CD4-positive, alpha-beta T cell treated with Interleukin-2 at 100 ng/mL for 4 hours (primary cell): ENCODE measurements around the gene FAM174B.
"Not testable (repeated sequence)": the region's sequence is repeated elsewhere in the genome, so short reads cannot be mapped to it uniquely, and the experiment has no call there.

ENCODE experiments used
- DNase-seq: peaks from one replicate; pipeline ENCODE4 v3.0.0-alpha.2; 2020; ENCODE audit warnings: low spot score

The FAM174B gene

DNA sequence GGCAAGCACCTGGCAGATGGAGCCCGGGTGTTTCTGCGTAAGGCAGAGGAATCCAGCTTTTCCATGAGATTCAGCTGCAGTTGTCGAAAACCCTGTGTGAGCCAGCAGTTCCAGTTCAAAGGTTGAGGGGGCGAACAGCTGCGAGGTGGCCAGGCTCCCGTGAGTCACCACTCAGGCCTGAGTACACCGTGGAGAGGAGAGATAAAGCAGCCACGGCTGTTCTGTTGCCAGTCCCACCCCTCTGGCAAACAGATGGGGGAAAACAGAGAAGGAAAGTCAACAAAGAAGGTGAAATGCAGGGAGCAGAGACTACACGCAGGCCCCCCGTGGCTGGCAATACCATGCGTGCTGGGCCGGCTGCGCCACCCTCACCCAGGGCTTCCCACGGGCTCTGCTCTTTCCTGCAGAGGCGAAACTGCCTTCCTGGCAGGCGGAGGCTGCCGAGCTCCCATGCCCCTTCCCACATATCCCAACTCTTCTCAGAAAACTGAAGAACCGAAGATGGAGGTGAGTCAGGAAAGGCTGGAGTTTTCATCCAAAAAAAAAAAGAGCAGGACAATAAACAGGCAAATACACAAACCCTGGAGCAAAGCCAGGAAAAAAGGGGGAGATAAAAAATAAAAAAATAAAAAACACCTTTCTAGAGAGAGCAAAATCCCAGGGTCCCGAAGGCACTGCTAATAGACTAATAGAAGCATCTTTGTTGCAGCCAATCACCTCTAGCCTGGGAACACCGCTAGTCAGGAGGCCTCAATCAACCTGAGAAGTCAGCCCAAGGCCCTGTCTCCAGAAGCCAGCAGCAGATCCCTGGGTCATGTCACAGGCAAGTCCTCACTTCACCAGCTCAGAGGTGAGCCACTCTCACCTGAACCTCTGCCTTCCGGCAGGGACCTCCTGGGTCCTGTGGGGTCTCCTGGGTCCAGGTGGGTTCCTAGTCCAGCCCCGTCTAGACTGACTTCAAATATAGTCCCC is 37.7 kb downstream of the FAM174B start:
- DNase-seq: no peak

GRCh38 chr15:92616621-92617548 is 38.7 kb downstream of the FAM174B start:
- no peak for DNase-seq

DNA sequence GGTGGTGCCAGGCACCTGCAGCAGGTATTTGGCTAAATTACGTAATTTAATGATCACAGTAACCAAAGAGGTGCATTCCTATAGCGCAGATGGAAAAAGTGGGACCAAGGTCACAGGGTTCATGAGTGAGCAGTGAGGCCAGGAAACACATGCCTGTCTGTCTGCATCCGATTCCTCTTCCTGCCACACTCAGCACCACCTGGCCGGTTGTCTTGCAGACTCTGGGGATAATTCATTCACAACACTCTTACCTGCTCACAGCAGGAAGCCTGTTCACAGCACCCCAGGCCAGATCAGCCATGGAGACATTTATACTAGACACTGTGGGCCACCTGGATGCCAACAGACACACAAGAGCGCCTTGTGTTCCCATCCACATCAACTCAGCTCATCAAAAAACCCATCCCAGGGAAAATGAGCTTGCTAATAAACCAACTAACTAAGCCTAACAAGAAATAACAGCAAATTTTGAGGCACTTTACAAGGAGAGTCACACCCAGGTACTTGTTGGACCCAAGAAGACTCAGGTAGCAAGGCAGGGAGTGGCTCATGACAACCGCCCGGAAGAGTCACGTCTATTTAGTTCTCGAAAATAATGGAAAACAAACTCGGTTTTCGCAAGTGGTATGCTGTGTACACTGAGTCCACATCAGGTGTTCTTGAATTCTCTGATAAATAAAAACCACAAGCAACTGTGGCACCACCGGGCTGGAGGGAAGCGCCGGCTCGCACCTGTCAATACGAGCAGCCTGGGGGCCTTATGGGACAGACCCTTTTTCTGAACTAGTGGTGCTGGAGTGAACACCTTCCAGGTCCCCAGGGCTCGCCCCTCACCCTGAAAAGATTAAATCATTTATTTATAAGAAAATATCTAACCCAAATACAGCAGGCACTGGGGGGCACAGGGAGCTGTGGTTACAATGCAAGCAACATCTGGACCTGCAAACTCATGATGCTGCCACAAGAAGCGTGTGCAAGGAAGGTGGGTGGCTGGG is 40.5 kb downstream of the FAM174B start:
- no peak for DNase-seq

GRCh38 chr15:92614301-92614700 is 41.3 kb downstream of the FAM174B start:
- no peak for DNase-seq

GRCh38 chr15:92613841-92614240 is 41.7 kb downstream of the FAM174B start:
- DNase-seq: no peak

DNA sequence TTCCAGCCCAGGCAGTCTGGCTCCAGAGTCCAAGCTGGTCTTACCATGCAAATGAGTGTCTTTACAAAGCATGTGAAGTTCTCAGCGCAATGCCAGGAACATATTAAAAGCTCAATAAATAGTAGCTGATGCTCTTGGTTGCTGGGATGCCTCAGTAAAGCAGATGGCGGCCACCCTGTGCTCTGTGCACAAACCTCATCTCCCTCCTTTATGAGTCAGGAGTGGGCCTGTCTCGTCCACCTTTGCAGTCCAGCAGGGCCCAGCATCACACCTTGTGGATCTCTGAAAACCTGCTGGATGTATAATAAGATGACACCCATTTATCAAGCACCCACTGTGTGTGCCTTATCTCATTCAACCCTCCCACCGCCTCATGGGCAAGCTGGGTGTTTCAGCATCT is 42.7 kb downstream of the FAM174B start:
- no peak for DNase-seq

- DNase-seq: no peak
These were observed 43.4 kb downstream of the FAM174B start for GRCh38 chr15:92611995-92612745.

DNA sequence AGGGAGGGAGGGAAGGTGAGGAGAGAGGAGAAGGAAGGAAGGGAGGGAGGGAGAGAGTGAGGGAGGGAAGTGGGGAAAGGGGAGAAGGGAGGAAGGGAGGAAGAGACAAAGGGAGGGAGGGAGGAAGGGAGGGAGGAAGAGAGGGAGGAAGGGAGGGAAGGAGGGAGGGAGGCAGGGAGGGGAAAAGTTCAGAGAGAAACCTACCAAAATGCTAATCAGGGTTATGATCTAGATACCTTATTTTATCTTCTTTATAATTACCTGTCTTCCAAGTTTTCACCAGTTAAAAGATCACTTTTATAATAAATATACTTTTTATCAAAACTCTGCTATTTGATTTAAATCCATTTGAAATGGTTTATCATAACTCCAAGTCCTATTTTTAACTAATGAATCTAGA is 44.4 kb downstream of the FAM174B start:
- no peak for DNase-seq

DNA sequence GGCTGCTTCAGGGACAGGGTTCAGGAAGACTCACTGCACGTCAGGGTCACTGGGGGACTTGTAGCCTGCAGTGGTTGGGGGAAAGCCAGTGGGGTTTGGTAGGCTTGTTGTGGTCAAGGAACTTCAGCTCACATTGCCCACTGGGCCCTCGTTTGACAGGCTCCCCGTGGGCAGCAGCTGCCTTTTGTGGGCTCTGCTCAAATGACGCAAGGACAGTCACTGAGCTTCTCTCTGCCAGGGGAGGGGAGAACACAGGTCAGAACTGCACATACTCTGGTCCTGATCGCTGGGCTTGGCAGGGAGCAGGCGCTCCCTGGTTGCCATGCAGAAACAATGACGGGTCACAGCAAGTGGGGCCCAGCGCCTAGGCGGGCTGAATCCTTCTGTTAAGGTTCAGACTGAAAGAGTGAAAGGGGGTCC is 45.5 kb downstream of the FAM174B start:
- no peak for DNase-seq

DNA sequence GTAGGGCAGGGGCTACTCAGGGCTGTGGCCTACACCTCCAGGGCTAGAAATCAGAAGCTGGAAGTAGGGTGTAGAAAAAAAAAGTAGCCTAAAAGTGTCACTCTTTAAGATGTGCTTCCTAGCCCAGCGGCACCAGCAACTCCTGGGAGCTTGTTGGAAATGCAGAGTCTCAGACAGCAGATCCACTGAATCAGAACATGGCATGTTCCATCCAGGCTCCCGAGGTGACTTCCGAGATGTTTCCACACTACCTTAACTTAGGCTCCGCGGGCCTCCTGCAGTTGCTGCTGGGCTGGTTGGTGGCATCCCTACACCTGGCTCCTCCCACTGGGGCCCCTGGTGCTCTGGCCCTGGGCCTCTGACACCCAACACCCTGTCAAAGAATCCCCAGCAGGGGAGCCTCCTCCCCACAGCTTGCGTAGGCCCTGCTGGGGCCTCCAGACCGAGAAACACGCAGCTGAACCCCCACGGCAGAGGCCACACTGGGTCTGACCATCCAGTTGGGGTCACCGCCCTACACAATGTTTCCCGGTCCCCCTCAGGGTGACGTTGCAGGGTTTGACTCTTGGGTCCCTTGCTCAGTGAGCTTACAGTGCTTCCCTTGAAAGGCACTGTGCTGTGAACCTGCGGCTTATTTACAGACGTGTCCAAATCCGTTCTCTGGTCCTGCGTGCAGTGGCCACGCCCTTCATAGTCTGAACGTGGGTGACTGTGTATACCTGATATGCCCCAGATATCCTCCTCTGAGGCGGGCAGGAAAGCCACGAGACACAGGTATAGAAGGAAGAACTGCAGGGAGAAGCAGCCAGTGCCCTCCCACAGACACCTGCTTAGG is 46.5 kb downstream of the FAM174B start:
- DNase-seq: no peak

- DNase-seq: not testable (repeated sequence)
These were observed 48.8 kb downstream of the FAM174B start for GRCh38 chr15:92606836-92607150.

DNA sequence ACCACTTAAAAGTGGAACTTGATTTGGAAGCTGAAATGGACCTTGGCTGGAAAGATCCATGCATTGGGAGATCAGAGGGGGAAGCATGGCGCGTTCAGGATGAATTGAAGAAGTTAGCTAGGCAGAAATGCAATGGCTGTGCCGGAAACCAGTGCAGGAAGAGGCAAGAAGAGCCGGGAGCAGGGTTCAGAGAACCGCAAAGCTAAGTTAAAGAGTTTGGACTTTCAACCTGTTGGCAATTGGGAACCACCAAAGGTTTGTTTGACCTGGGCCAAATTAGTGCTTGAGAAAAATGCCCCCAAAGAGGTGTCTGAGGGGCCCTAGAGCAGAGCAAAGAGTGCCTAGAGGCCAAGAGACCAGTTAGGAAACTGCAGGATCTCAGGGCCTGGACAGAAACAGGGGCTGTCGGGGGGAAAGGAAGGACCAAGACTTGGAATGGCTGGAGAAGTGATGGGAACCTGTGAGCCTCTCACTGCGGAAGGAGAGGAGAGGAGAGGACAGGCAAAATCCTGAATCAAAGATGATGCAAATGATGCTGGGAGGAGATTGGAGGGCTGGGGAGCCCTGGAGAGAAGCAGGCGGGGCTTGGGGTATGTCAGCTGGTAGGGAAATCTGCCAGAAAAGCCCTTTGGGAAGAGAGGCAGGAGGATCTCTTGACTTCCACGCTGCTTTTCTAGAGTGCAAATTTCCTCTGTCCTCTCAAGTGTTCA is 49.3 kb downstream of the FAM174B start:
- no peak for DNase-seq

DNA sequence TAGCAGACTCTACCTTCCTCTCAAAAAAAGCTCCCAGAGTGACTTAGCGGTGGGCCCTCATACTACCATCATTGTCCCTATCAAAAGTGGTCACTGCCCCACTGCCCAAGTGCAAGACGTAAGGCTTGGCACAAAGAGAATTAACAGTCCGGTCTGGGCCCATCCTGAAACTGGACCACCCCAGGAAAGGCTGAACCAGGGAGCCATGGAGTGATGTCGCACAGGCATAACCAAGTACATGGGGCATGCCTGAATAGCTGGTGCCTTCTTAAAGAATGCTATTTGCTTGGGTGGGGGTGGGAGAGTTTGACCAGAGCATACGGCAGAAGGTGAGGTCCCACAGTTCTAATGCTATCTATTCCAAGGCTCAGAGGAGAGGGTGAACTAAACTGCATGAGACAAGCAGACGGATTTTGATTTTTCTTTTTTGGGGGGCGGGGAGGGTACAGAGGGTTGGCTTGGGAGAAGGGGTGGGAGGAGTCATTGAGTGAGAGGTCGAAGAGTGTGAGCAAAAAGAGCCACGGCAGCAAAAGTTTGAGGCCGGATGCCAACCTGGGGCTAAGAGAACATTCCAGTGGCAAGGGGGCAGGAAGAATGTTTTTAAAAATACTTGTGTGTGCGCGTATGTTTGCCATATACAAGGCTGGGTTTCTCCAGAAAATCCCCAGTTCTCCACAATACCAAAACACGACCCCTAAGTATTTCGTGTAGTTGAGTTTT is 50.2 kb downstream of the FAM174B start:
- no peak for DNase-seq

GRCh38 chr15:92603743-92604470 is 51.7 kb downstream of the FAM174B start:
- no peak for DNase-seq

DNA sequence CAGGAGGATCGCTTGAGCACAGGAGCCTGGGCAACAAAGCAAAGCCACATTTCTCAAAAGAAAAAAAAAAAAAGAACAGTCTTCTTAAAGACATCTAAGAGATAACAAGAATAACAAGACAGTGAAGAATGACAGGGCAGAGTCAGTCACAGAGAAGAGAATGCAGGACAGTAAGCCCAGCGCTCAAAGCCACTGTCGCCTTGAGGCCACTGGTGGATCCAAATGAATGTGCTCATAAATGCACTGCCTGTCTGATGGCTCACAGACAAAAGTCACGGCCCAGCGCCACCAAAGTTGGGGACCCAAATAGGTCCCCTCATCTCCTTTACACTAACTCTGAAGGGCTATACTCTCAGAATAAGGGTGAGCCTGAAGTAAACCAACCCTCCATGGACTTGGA is 52.3 kb downstream of the FAM174B start:
- DNase-seq: no peak

DNA sequence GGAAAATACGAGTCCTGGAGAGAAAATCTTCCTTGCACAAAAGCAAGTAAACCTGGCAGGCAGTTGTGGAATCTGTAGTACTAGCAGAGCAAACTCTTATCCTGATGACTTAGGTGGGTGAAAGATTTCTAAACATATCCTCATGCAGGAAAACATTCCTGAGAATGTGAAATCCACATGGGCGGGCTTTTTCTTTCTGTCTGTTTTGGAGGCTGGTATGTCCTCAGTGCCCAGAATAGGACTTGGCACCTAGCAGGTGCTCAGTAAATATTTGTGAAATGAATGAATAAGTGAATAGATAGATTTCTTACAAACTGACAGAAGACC is 53.3 kb downstream of the FAM174B start:
- DNase-seq: no peak

DNA sequence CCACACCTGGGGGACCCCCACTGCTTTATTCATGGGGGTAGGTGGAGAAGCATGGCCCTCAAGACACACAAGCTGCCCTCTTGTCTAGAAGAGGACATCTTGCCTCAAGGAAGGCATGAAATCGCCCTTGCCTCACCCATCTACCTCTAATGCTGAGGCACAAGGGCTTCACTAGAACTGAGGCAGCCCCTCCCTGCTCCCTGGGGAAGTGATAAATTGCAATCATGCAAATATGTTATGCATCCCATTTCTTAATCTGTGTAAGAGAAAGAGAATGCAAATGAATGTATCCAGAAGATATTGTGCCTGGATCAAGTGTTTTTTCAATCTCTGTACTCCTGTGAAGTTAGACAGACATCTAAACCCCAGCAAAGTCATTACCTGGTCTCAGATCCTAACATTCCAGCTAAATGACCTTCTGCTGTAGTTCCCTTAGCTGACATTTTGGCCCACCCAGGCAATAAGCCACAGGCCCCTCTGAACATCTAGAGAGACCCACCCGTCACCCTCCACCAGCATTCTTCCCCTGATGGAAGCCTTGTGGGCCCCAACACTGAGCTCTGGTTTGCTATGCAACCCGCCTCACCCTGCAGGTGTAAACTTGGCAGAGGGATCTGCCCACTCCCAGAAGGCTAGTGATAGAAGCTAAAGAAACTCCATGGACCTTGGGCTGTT is 53.8 kb downstream of the FAM174B start:
- DNase-seq: no peak

- DNase-seq: no peak
These were observed 54.7 kb downstream of the FAM174B start for GRCh38 chr15:92600856-92601255.
